ENCODE results near the gene CCL26. TPM values are rescaled to one million over a fixed set of nuclear protein-coding genes. Genes with fewer than 3 reads are reported as not detected.

CCL26 gene
- total RNA-seq, 4 donors from 2014 or later: not detected

DNA sequence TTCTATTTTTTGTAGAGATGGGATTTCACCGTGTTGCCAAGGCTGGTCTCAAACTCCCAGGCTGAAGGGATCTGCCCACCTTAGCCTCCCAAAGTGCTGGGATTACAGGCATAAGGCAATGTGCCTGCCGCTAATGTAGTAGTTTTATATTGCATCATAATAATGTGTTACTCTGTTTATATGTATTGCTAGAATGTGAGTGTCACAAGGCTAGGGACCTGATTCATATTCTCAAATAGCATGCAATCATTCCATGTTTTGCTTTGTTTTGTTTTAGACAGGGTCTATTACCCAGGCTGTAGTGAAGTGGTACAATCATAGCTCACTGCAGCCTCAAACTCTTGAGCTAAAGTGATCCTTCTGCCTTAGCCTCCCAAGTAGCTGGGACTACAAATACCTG is 13.5 kb downstream of the CCL26 start:
- H3K27ac ChIP-seq: no peak overlapping the region

DNA sequence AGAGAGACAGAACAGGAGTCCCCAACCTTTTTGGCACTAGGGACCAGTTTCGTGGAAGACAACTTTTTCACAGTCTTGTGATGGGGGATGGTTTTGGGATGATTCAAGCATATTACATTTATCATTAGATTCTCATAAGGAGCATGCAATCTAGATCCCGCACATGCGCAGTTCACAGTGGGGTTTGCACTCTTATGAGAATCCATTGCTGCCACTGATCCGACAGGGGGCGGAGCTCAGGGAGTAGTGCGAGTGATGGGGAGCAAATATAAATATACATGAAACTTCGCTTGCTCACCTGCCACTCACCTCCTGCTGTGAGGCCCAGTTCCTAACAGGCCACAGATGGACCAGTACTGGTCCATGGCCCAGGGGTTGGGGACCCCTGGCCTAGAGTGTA is 14.2 kb downstream of the CCL26 start:
- H3K9me3 ChIP-seq: no peaks in the 10 kb centered on the region
- 50 to 94% methylated on average over 1 to 7 of the region's 7 CpGs for WGBS, 2 donors (ENCODE audit: low coverage in 1 of 2)
- no peak overlapping the region for H3K27ac ChIP-seq
- DNase-seq: no peak
- intact Hi-C loops (cut with DNase I; ENCODE audit: low total_unique reads): no loop called here
- H3K36me3 ChIP-seq: no peaks in the 10 kb centered on the region
- no peak overlapping the region for H3K4me3 ChIP-seq
- peaks cover 0 to 3% (median 0%) of the 10 kb centered on the region in 4 donors for H3K4me1 ChIP-seq
- no peak for TF ChIP-seq POLR2A (IDR thresholded peaks at IDR 0.05)
- TF ChIP-seq, protein P1, sequence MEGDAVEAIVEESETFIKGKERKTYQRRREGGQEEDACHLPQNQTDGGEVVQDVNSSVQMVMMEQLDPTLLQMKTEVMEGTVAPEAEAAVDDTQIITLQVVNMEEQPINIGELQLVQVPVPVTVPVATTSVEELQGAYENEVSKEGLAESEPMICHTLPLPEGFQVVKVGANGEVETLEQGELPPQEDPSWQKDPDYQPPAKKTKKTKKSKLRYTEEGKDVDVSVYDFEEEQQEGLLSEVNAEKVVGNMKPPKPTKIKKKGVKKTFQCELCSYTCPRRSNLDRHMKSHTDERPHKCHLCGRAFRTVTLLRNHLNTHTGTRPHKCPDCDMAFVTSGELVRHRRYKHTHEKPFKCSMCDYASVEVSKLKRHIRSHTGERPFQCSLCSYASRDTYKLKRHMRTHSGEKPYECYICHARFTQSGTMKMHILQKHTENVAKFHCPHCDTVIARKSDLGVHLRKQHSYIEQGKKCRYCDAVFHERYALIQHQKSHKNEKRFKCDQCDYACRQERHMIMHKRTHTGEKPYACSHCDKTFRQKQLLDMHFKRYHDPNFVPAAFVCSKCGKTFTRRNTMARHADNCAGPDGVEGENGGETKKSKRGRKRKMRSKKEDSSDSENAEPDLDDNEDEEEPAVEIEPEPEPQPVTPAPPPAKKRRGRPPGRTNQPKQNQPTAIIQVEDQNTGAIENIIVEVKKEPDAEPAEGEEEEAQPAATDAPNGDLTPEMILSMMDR (IDR thresholded peaks at IDR 0.05): no peak
- no peak for TF ChIP-seq EP300 (IDR thresholded peaks at IDR 0.05; ENCODE audit: low read depth)
- no peak for TF ChIP-seq POLR2AphosphoS5 (IDR thresholded peaks at IDR 0.05)
- in situ Hi-C loops (cut with MboI; ENCODE audit: low pct_ligation_motif_present in 1 of 4, low pct_unique_long_range_greater_than_20kb in 1 of 4, low sequenced_read_pairs in 3 of 4): loop anchor here in 3 of 4 donors (10.0 to 25.0 kb wide), 3 partner anchors 221 to 696 kb away; partner anchors contain the start of gene RCC1L (in 1 of the 3)
- H3K27me3 ChIP-seq: no peaks in the 10 kb centered on the region

More for the DNA sequence above, 13.5 kb downstream of the CCL26 start:
- no peaks in the 10 kb centered on the region for H3K36me3 ChIP-seq
- WGBS, 2 donors (ENCODE audit: low coverage in 1 of 2): 68 to 100% methylated on average over 1 to 2 of the region's 2 CpGs
- H3K4me3 ChIP-seq: no peak overlapping the region
- in situ Hi-C loops (cut with MboI; ENCODE audit: low pct_ligation_motif_present in 1 of 4, low pct_unique_long_range_greater_than_20kb in 1 of 4, low sequenced_read_pairs in 3 of 4) (loop anchor here in 3 of 4 donors (10.0 to 25.0 kb wide), 3 partner anchors 221 to 696 kb away; partner anchors contain the start of gene RCC1L (in 1 of the 3)), intact Hi-C loops (cut with DNase I; ENCODE audit: low total_unique reads) (no loop called here)
- H3K27me3 ChIP-seq: no peaks in the 10 kb centered on the region
- no peaks in the 10 kb centered on the region for H3K9me3 ChIP-seq
- no peak for DNase-seq
- peaks cover 0 to 3% (median 0%) of the 10 kb centered on the region in 4 donors for H3K4me1 ChIP-seq
- TF ChIP-seq POLR2AphosphoS5 (IDR thresholded peaks at IDR 0.05): no peak
- TF ChIP-seq EP300 (IDR thresholded peaks at IDR 0.05; ENCODE audit: low read depth): no peak
- TF ChIP-seq POLR2A (IDR thresholded peaks at IDR 0.05): no peak
- TF ChIP-seq, protein P1 (IDR thresholded peaks at IDR 0.05): no peak

DNA sequence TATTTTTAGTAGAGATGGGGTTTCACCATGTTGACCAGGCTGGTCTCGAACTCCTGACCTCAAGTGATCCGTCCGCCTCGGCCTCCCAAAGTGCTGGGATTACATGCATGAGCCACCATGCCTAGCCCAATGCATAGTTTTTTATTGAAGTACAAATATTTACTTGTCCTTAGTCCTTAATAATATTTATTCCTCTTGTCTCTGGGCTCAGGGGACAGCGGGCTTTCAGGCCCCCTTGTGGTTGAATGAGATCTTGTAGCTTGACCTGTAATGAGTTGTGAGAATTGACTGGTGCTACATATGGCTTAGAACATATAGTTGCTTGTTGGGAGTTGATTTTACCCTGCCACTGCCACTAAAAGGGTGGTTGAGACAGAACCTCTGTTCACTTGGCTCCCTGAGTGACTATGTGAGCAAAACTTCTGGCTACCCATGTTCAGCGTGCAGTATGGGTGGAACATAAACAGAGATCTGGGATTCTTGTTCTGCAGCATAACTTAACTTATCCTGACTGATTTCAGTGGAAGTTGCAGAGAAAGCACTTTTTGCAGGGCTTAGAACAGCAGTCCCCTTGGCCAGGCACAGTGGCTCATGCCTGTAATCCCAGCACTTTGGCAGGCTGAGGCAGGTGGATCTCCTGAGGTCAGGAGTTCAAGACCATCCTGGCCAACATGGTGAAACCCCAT is 14.9 kb downstream of the CCL26 start:
- no peak for DNase-seq
- TF ChIP-seq POLR2AphosphoS5 (IDR thresholded peaks at IDR 0.05): no peak
- TF ChIP-seq, protein P1 (IDR thresholded peaks at IDR 0.05): peak in 4 of 5 experiments; percentile 35 to 54 (median 39)
- intact Hi-C loops (cut with DNase I; ENCODE audit: low total_unique reads) (no loop called here), in situ Hi-C loops (cut with MboI; ENCODE audit: low pct_ligation_motif_present in 1 of 4, low pct_unique_long_range_greater_than_20kb in 1 of 4, low sequenced_read_pairs in 3 of 4) (loop anchor here in 3 of 4 donors (10.0 to 25.0 kb wide), 3 partner anchors 220 to 695 kb away; partner anchors contain the start of gene RCC1L (in 1 of the 3))
- Histone ChIP-seq H3K4me1 (no peaks in the 10 kb centered on the region), H3K27me3 (no peaks in the 10 kb centered on the region), H3K9me3 (no peaks in the 10 kb centered on the region), H3K36me3 (no peaks in the 10 kb centered on the region), H3K4me3 (no peak overlapping the region), H3K27ac (no peak overlapping the region)
- 51 to 57% methylated on average over 2 to 6 of the region's 6 CpGs for WGBS, 2 donors (ENCODE audit: low coverage in 1 of 2)

DNA sequence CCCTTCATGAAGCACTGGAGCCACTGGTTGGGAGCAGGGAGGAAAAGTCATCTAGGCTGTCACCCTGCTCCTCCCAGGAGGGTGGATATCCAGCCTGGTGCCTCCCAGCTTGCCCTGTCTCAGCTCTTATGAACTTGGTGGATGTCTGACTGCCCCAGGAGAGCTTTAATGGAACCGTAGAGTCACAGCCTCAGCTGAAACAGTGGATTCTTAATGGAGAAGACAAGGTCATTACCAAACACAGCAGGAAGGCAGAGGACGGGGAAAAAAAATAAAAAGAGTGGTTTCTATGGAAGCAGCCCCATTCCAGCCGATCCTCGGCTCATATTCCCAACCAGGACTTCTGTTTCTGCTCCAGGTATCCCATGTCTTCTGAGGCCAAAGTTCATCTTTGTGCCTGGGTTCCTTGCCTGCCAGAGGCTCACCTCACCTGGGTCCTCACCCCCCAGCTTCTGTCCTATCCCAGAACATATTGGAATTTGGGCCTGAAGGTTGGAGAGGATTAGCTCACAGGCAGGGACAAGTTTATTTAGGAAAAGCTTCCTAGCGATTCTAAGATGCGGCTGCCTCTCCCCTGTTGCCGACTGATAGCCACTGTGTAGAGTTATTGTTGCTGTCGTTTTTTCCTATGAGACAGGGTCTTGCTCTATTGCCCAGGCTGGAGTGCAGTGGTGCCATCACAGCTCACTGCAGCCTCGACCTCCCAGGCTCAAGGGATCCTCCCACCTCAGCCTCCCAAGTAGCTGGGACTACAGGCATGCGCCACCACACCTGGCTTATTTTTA is 15.6 kb downstream of the CCL26 start:
- 63% methylated on average over 10 of the region's 10 CpGs; no CpG with 5 or more reads in 1 of the 2 donors for WGBS, 2 donors (ENCODE audit: low coverage in 1 of 2)
- TF ChIP-seq, protein P1 (IDR thresholded peaks at IDR 0.05): no peak
- H3K27me3 ChIP-seq: no peaks in the 10 kb centered on the region
- intact Hi-C loops (cut with DNase I; ENCODE audit: low total_unique reads): no loop called here
- H3K4me1 ChIP-seq: no peaks in the 10 kb centered on the region
- in situ Hi-C loops (cut with MboI; ENCODE audit: low pct_ligation_motif_present in 1 of 4, low pct_unique_long_range_greater_than_20kb in 1 of 4, low sequenced_read_pairs in 3 of 4): loop anchor here in 3 of 4 donors (10.0 to 25.0 kb wide), 3 partner anchors 219 to 694 kb away; partner anchors contain the start of gene RCC1L (in 1 of the 3)
- H3K9me3 ChIP-seq: no peaks in the 10 kb centered on the region
- H3K36me3 ChIP-seq: no peaks in the 10 kb centered on the region
- no peak overlapping the region for H3K4me3 ChIP-seq
- no peak overlapping the region for H3K27ac ChIP-seq
- no peak for DNase-seq
